Right lobe of liver (tissue), 6 donors: Measurements from ENCODE around the gene GIGYF1. TPM values are rescaled to one million over a fixed set of nuclear protein-coding genes. Genes with fewer than 3 reads are reported as not detected.

Source experiments
- ATAC-seq, 4 donors: fragments of 200-7000 bp; cut with Tn5 transposase; one replicate each; pipeline ENCODE4 v1.9.1; 2020; ENCODE audit warnings: mild to moderate bottlenecking in 4 of 4, moderate library complexity in 4 of 4
- DNase-seq, 3 donors: peaks; one replicate each; pipeline ENCODE4 v3.0.0-alpha.2; 2020
- H3K27ac ChIP-seq, 3 donors: fragments of 200-600 bp; one replicate each; pipeline ENCODE4 v1.8.0; 2022
- H3K27me3 ChIP-seq, 2 donors: fragments of 200-600 bp; one replicate each; pipeline ENCODE4 v1.8.0; 2022
- H3K36me3 ChIP-seq, 4 donors: fragments of 200-600 bp; sonication (generic) in 1 of 4; one replicate each; pipeline versions ENCODE4 v1.5.1 to v1.8.0; 2017 to 2022; ENCODE audit warnings: control low read depth in 1 of 4
- H3K4me1 ChIP-seq, 4 donors: fragments of 200-600 bp; sonication (generic) in 1 of 4; one replicate each; pipeline versions ENCODE4 v1.5.1 to v1.8.0; 2017 to 2022; ENCODE audit warnings: control low read depth in 1 of 4
- H3K4me3 ChIP-seq, 3 donors: fragments of 200-600 bp; one replicate each; pipeline ENCODE4 v1.8.0; 2022
- H3K9me3 ChIP-seq, 4 donors: fragments of 200-600 bp; sonication (generic) in 1 of 4; one replicate each; pipeline versions ENCODE4 v1.5.1 to v1.8.0; 2017 to 2022; ENCODE audit warnings: control low read depth in 1 of 4
- CTCF ChIP-seq, 4 donors: fragments of 200-600 bp in 3 of 4; fragments of 450-650 bp in 1 of 4; IDR thresholded peaks; one replicate each; pipeline versions ENCODE4 v1.5.1 to v1.8.0; 2016 to 2022; ENCODE audit warnings: antibody characterized with exemption in 4 of 4, mild to moderate bottlenecking in 2 of 4
- POLR2A ChIP-seq: fragments of 450-650 bp; IDR thresholded peaks from one replicate; pipeline ENCODE4 v1.6.1; 2017; ENCODE audit warnings: antibody characterized with exemption, mild to moderate bottlenecking
- WGBS: methylation state at CpG from one replicate; pipeline ENCODE4 v1.1.6; 2018; ENCODE audit warnings: low coverage, low lambda C conversion rate; ENCODE audit not compliant: insufficient coverage; ENCODE audit errors: missing lambda C conversion rate; 5-methylcytosine and 5-hydroxymethylcytosine counted together
- intact Hi-C, 2 donors: fragments of 100-400 bp; cut with DNase I; formaldehyde crosslinking; loops; one replicate each; pipeline versions ENCODE4 v1.11.2 to v1.14.1; 2022
- total RNA-seq, 6 experiments: library from RNA; depleted of rRNA in 2 of 6; stranded (reverse); fragments of >200 nt in 2 of 6; fragmentation: NEBNext Ultra II Directional in 3 of 6; extraction: Animal tissue kit (Norgen Biotek cat#: 25700) in 3 of 6; gene quantifications; one replicate each; pipeline versions ENCODE4 v1.1.0 to v1.2.4, GENCODE V29; 2016 to 2023
- donor health status: DM: no; HTN: yes; CAD: no.
- donor health status: DM: no; HTN: no; CAD: no.
- donor health status: DM: no; HTN: no; CAD: no.
- donor health status: DM: no; HTN: yes; CAD: no.
- donor health status: DM: no; HTN: yes; CAD: no.

Gene GIGYF1
- total RNA-seq, 6 experiments from 2014 or later: 6.6 to 25.1 (median 15.5) TPM

- Histone ChIP-seq H3K36me3 (peaks cover 0 to 64% (median 26%) of the 10 kb centered on the region in 4 donors), H3K27ac (no peak overlapping the region), H3K4me3 (no peak overlapping the region), H3K4me1 (peaks cover 2 to 10% (median 4%) of the 10 kb centered on the region in 4 donors), H3K27me3 (no peaks in the 10 kb centered on the region), H3K9me3 (no peaks in the 10 kb centered on the region)
- no peak for ATAC-seq
- no peak for TF ChIP-seq CTCF (IDR thresholded peaks at IDR 0.05)
- no peak for TF ChIP-seq POLR2A
- 86% methylated on average over 10 of the region's 22 CpGs for WGBS
- intact Hi-C loops: loop anchor here (10.0 kb wide), 3 partner anchors 52 to 212 kb away; partner anchors contain the start of gene TSC22D4 (in 2 of the 2)
- no peak for DNase-seq
Measured at GRCh38 chr7:100687261-100687660, 6.8 kb downstream of the GIGYF1 start.

GRCh38 chr7:100686822-100687211 lies 7.2 kb downstream of the GIGYF1 start:
- Histone ChIP-seq H3K4me1 (peaks cover 0 to 5% (median 1%) of the 10 kb centered on the region in 4 donors), H3K27ac (no peak overlapping the region), H3K4me3 (no peak overlapping the region), H3K36me3 (peaks cover 0 to 68% (median 28%) of the 10 kb centered on the region in 4 donors), H3K9me3 (no peaks in the 10 kb centered on the region), H3K27me3 (no peaks in the 10 kb centered on the region)
- no peak for TF ChIP-seq CTCF (IDR thresholded peaks at IDR 0.05)
- no peak for TF ChIP-seq POLR2A
- no CpG with 5 or more reads among the region's 17 CpGs for whole genome bisulfite sequencing
- ATAC-seq (no peak), DNase-seq (peak in 1 of 3 donors; percentile 48)
- intact Hi-C loops: loop anchor here (10.0 kb wide), 3 partner anchors 52 to 212 kb away; partner anchors contain the start of gene TSC22D4 (in 2 of the 2)

- Histone ChIP-seq H3K27me3 (no peaks in the 10 kb centered on the region), H3K9me3 (no peaks in the 10 kb centered on the region), H3K4me3 (no peak overlapping the region), H3K4me1 (peaks cover 0 to under 1% (median 0%) of the 10 kb centered on the region in 4 donors), H3K36me3 (peaks cover 0 to 73% (median 32%) of the 10 kb centered on the region in 4 donors), H3K27ac (no peak overlapping the region)
- TF ChIP-seq POLR2A (no peak), CTCF (IDR thresholded peaks at IDR 0.05) (no peak)
- intact Hi-C loops: loop anchor here (10.0 kb wide), 3 partner anchors 52 to 212 kb away; partner anchors contain the start of gene TSC22D4 (in 2 of the 2)
- ATAC-seq: no peak
- WGBS: 90% methylated on average over 8 of the region's 33 CpGs
- DNase-seq: peak in 1 of 3 donors; percentile 53
Measured at GRCh38 chr7:100686201-100686821, 7.7 kb downstream of the GIGYF1 start.

- intact Hi-C loops: loop anchor here (10.0 kb wide), 3 partner anchors 51 to 211 kb away; partner anchors contain the start of gene TSC22D4 (in 2 of the 2)
- Histone ChIP-seq H3K4me1 (no peaks in the 10 kb centered on the region), H3K27me3 (no peaks in the 10 kb centered on the region), H3K27ac (no peak overlapping the region), H3K4me3 (no peak overlapping the region), H3K36me3 (peaks cover 0 to 74% (median 32%) of the 10 kb centered on the region in 4 donors), H3K9me3 (no peaks in the 10 kb centered on the region)
- WGBS: 90% methylated on average over 4 of the region's 17 CpGs
- DNase-seq: no peak
- TF ChIP-seq CTCF (IDR thresholded peaks at IDR 0.05): no peak
- ATAC-seq: no peak
Measured at GRCh38 chr7:100685631-100686145, 8.4 kb downstream of the GIGYF1 start.
